Daoy (cell line): ENCODE measurements around the gene ZNF646. TPM values are rescaled to one million over a fixed set of nuclear protein-coding genes. Genes with fewer than 3 reads are reported as not detected.

Experiments used
- DNase-seq: peaks from one replicate; pipeline ENCODE4 v3.0.0-alpha.2; 2015; ENCODE audit warnings: low read depth
- total RNA-seq: library from RNA; depleted of rRNA; stranded (reverse); fragments of >200 nt; shearing (Covaris generic); gene quantifications from 2 replicates; pipeline ENCODE4 v1.2.3, GENCODE V29; 2014; rRNA removed

Gene ZNF646
- total RNA-seq, 1 experiment from 2014 or later, result 6.3 TPM

- no peak for DNase-seq
Observed at GRCh38 chr16:31130899-31131298, 56.7 kb downstream of the ZNF646 start.

GRCh38 chr16:31131416-31131815 lies 57.2 kb downstream of the ZNF646 start:
- no peak for DNase-seq

- no peak for DNase-seq
Observed at GRCh38 chr16:31131841-31132271, 57.6 kb downstream of the ZNF646 start.

- DNase-seq, result no peak
Observed at GRCh38 chr16:31132303-31132979, 58.2 kb downstream of the ZNF646 start.

GRCh38 chr16:31133046-31133501 lies 58.9 kb downstream of the ZNF646 start:
- no peak for DNase-seq

Other genes starting within 250 kb of the ZNF646 start
- 27.8 and 29.4 TPM in 2 replicates for gene BCL7C, start 180.3 kb upstream of the ZNF646 start, total RNA-seq
- gene CTF1, start 177.8 kb upstream of the ZNF646 start, total RNA-seq, result 0.33 and 0.46 TPM in 2 replicates
- 14.0 and 16.3 TPM in 2 replicates for gene FBXL19, start 150.8 kb upstream of the ZNF646 start, total RNA-seq
- gene ORAI3, start 125.4 kb upstream of the ZNF646 start, total RNA-seq, result 1.1 and 1.5 TPM in 2 replicates
- 1.0 and 1.1 TPM in 2 replicates for gene SETD1A, start 116.7 kb upstream of the ZNF646 start, total RNA-seq
- 1.8 and 3.8 TPM in 2 replicates for gene HSD3B7, start 89.2 kb upstream of the ZNF646 start, total RNA-seq
- gene STX1B, start 63.8 kb upstream of the ZNF646 start, total RNA-seq, result under 0.01 TPM in 1 of 2 replicates, not detected in the other
- 13.7 and 16.1 TPM in 2 replicates for gene STX4, start 40.9 kb upstream of the ZNF646 start, total RNA-seq
- gene ZNF668, start 182 bp upstream of the ZNF646 start, total RNA-seq, result 8.7 and 10.5 TPM in 2 replicates
- 0.39 and 1.2 TPM in 2 replicates for gene PRSS53, start 14.5 kb downstream of the ZNF646 start, total RNA-seq
- gene VKORC1, start 20.4 kb downstream of the ZNF646 start, total RNA-seq, result 58.1 and 77.1 TPM in 2 replicates
- 18.1 and 21.3 TPM in 2 replicates for gene BCKDK, start 34.0 kb downstream of the ZNF646 start, total RNA-seq
- gene KAT8, start 43.2 kb downstream of the ZNF646 start, total RNA-seq, result 39.9 and 44.6 TPM in 2 replicates
- gene PRSS8, start 61.3 kb downstream of the ZNF646 start, total RNA-seq, result not detected in 2 replicates
- gene PRSS36, start 75.6 kb downstream of the ZNF646 start, total RNA-seq, result 0.17 and 0.18 TPM in 2 replicates
- 28.8 and 32.1 TPM in 2 replicates for gene FUS, start 105.7 kb downstream of the ZNF646 start, total RNA-seq
- 14.7 and 23.3 TPM in 2 replicates for gene PYCARD, start 128.3 kb downstream of the ZNF646 start, total RNA-seq
- not detected in 2 replicates for gene TRIM72, start 139.7 kb downstream of the ZNF646 start, total RNA-seq
- not detected in 2 replicates for gene PYDC1, start 142.7 kb downstream of the ZNF646 start, total RNA-seq
- gene ITGAM, start 185.6 kb downstream of the ZNF646 start, total RNA-seq, result not detected in 2 replicates